Mucosa of descending colon (tissue), 3 donors: Measurements from ENCODE around the gene ZNF580. TPM values are rescaled to one million over a fixed set of nuclear protein-coding genes. Genes with fewer than 3 reads are reported as not detected.

ENCODE experiments used
- ATAC-seq: fragments of 200-7000 bp; cut with Tn5 transposase; one replicate; pipeline ENCODE4 v1.9.1; 2020; ENCODE audit warnings: mild to moderate bottlenecking, moderate library complexity
- DNase-seq, 3 donors: peaks; one replicate each; pipeline ENCODE4 v3.0.0-alpha.2; 2020
- H3K36me3 ChIP-seq: fragments of 200-600 bp; one replicate; pipeline ENCODE4 v1.8.0; 2021; ENCODE audit warnings: low read depth, mild to moderate bottlenecking
- H3K4me1 ChIP-seq: fragments of 200-600 bp; one replicate; pipeline ENCODE4 v1.8.0; 2021; ENCODE audit warnings: low read depth, mild to moderate bottlenecking
- H3K4me3 ChIP-seq: fragments of 200-600 bp; one replicate; pipeline ENCODE4 v1.8.0; 2021; ENCODE audit warnings: mild to moderate bottlenecking
- H3K9me3 ChIP-seq: fragments of 200-600 bp; one replicate; pipeline ENCODE4 v1.8.0; 2021; ENCODE audit warnings: mild to moderate bottlenecking
- CTCF ChIP-seq: fragments of 200-600 bp; IDR thresholded peaks from one replicate; pipeline ENCODE4 v1.8.0; 2022; ENCODE audit warnings: antibody characterized with exemption, mild to moderate bottlenecking
- intact Hi-C, 2 donors: fragments of 100-400 bp; cut with DNase I in 1 of 2; cut with micrococcal nuclease in 1 of 2; formaldehyde crosslinking; loops; one replicate each; pipeline versions ENCODE4 v1.11.0 to v1.11.1; 2022; cut with DNase I, micrococcal nuclease
- total RNA-seq, 3 donors: library from RNA; stranded (reverse); fragmentation: NEBNext Ultra II Directional in 2 of 3; extraction: Animal tissue kit (Norgen Biotek cat#: 25700) in 2 of 3; gene quantifications; one replicate each; pipeline versions ENCODE4 v1.2.1 to v1.2.4, GENCODE V29; 2021 to 2023
- donor health status: DM: no; HTN: no; CAD: no; lungs with moderate emphysema.
- donor health status: DM: no; HTN: no; CAD: no.
- donor health status: DM: no; HTN: yes; CAD: no.

Gene ZNF580
- total RNA-seq, 3 donors from 2014 or later: 29.6 to 46.0 (median 31.6) TPM

GRCh38 chr19:55614711-55615542 lies 25.9 kb upstream of the ZNF580 start:
- H3K4me3 ChIP-seq: no peak overlapping the region
- TF ChIP-seq CTCF: no peak
- no peaks in the 10 kb centered on the region for H3K4me1 ChIP-seq
- ATAC-seq: no peak
- peaks cover 3% of the 10 kb centered on the region for H3K36me3 ChIP-seq
- no peaks in the 10 kb centered on the region for H3K9me3 ChIP-seq
- DNase-seq: no peak
- intact Hi-C loops: no loop called here

- Histone ChIP-seq H3K9me3 (no peaks in the 10 kb centered on the region), H3K4me3 (no peak overlapping the region), H3K4me1 (no peaks in the 10 kb centered on the region), H3K36me3 (peaks cover 3% of the 10 kb centered on the region)
- ATAC-seq: no peak
- intact Hi-C loops: no loop called here
- no peak for TF ChIP-seq CTCF
- no peak for DNase-seq
These were observed 25.0 kb upstream of the ZNF580 start for GRCh38 chr19:55615543-55616394.

GRCh38 chr19:55616395-55616875 lies 24.4 kb upstream of the ZNF580 start:
- no peaks in the 10 kb centered on the region for H3K4me1 ChIP-seq
- TF ChIP-seq CTCF: no peak
- intact Hi-C loops: no loop called here
- no peak for DNase-seq
- no peak overlapping the region for H3K4me3 ChIP-seq
- H3K9me3 ChIP-seq: no peaks in the 10 kb centered on the region
- no peak for ATAC-seq
- H3K36me3 ChIP-seq: peaks cover 3% of the 10 kb centered on the region

GRCh38 chr19:55617426-55617825 lies 23.4 kb upstream of the ZNF580 start:
- H3K4me3 ChIP-seq: no peak overlapping the region
- intact Hi-C loops: no loop called here
- H3K4me1 ChIP-seq: no peaks in the 10 kb centered on the region
- DNase-seq: no peak
- ATAC-seq: no peak
- peaks cover 3% of the 10 kb centered on the region for H3K36me3 ChIP-seq
- H3K9me3 ChIP-seq: no peaks in the 10 kb centered on the region
- TF ChIP-seq CTCF: no peak

GRCh38 chr19:55618426-55618825 lies 22.4 kb upstream of the ZNF580 start:
- ATAC-seq (no peak), DNase-seq (no peak)
- no peak overlapping the region for H3K4me3 ChIP-seq
- H3K36me3 ChIP-seq: peaks cover 3% of the 10 kb centered on the region
- intact Hi-C loops: no loop called here
- no peak for TF ChIP-seq CTCF
- no peaks in the 10 kb centered on the region for H3K4me1 ChIP-seq
- no peaks in the 10 kb centered on the region for H3K9me3 ChIP-seq
